ENCODE results near the gene TEX26. TPM values are rescaled to one million over a fixed set of nuclear protein-coding genes. Genes with fewer than 3 reads are reported as not detected.

The TEX26 gene
- total RNA-seq, 6 donors from 2014 or later: 0.64 to 8.3 TPM; not detected in 4

- DNase-seq: peak in 1 of 2 donors; percentile 60
- WGBS, 2 donors: 74 to 85% methylated on average over 7 of the region's 7 CpGs
- H3K36me3 ChIP-seq: no peaks in the 10 kb centered on the region
- ATAC-seq (ENCODE audit: low FRiP score in 2 of 2): no peak
- H3K4me1 ChIP-seq: no peaks in the 10 kb centered on the region
- no peaks in the 10 kb centered on the region for H3K9me3 ChIP-seq
- H3K27me3 ChIP-seq: no peaks in the 10 kb centered on the region
- no peak for TF ChIP-seq CTCF (IDR thresholded peaks at IDR 0.05)
- TF ChIP-seq POLR2AphosphoS5 (IDR thresholded peaks at IDR 0.05): no peak
- TF ChIP-seq EP300 (IDR thresholded peaks at IDR 0.05): no peak
- no peak for TF ChIP-seq POLR2A (IDR thresholded peaks at IDR 0.05)
- no peak overlapping the region for H3K27ac ChIP-seq
- no peak overlapping the region for H3K4me3 ChIP-seq
Observed at GRCh38 chr13:30991922-30992321, 59.5 kb downstream of the TEX26 start.

- DNase-seq (no peak), ATAC-seq (ENCODE audit: low FRiP score in 2 of 2) (no peak)
- no peaks in the 10 kb centered on the region for H3K4me1 ChIP-seq
- no peaks in the 10 kb centered on the region for H3K36me3 ChIP-seq
- H3K27me3 ChIP-seq: no peaks in the 10 kb centered on the region
- H3K4me3 ChIP-seq: no peak overlapping the region
- H3K9me3 ChIP-seq: no peaks in the 10 kb centered on the region
- no peak overlapping the region for H3K27ac ChIP-seq
- no peak for TF ChIP-seq EP300 (IDR thresholded peaks at IDR 0.05)
- TF ChIP-seq POLR2A (IDR thresholded peaks at IDR 0.05): no peak
- TF ChIP-seq CTCF (IDR thresholded peaks at IDR 0.05): no peak
- TF ChIP-seq POLR2AphosphoS5 (IDR thresholded peaks at IDR 0.05): no peak
- 77 to 88% methylated on average over 1 of the region's 1 CpG for WGBS, 2 donors
Observed at GRCh38 chr13:30995331-30995730, 62.9 kb downstream of the TEX26 start.

- ATAC-seq (ENCODE audit: low FRiP score in 2 of 2) (no peak), DNase-seq (no peak)
- no peak overlapping the region for H3K27ac ChIP-seq
- no peaks in the 10 kb centered on the region for H3K9me3 ChIP-seq
- no peaks in the 10 kb centered on the region for H3K27me3 ChIP-seq
- TF ChIP-seq EP300 (IDR thresholded peaks at IDR 0.05): no peak
- TF ChIP-seq POLR2AphosphoS5 (IDR thresholded peaks at IDR 0.05): no peak
- no peak for TF ChIP-seq CTCF (IDR thresholded peaks at IDR 0.05)
- no peak for TF ChIP-seq POLR2A (IDR thresholded peaks at IDR 0.05)
- WGBS, 2 donors: 33 to 66% methylated on average over 2 of the region's 2 CpGs
- H3K36me3 ChIP-seq: no peaks in the 10 kb centered on the region
- no peaks in the 10 kb centered on the region for H3K4me1 ChIP-seq
- H3K4me3 ChIP-seq: no peak overlapping the region
Observed at GRCh38 chr13:30997697-30998096, 65.2 kb downstream of the TEX26 start.

- WGBS, 2 donors: 65% methylated on average over 8 of the region's 8 CpGs
- H3K4me1 ChIP-seq: no peaks in the 10 kb centered on the region
- H3K27me3 ChIP-seq: no peaks in the 10 kb centered on the region
- H3K36me3 ChIP-seq: no peaks in the 10 kb centered on the region
- no peak for DNase-seq
- no peaks in the 10 kb centered on the region for H3K9me3 ChIP-seq
- no peak for ATAC-seq (ENCODE audit: low FRiP score in 2 of 2)
- H3K4me3 ChIP-seq: no peak overlapping the region
- H3K27ac ChIP-seq: no peak overlapping the region
- TF ChIP-seq EP300 (IDR thresholded peaks at IDR 0.05) (no peak), CTCF (IDR thresholded peaks at IDR 0.05) (no peak), POLR2A (IDR thresholded peaks at IDR 0.05) (no peak), POLR2AphosphoS5 (IDR thresholded peaks at IDR 0.05) (no peak)
Observed at GRCh38 chr13:30998136-30999088, 66.0 kb downstream of the TEX26 start.
